Upper lobe of left lung (tissue), 6 donors: ENCODE results near the gene PARVG. TPM values are rescaled to one million over a fixed set of nuclear protein-coding genes. Genes with fewer than 3 reads are reported as not detected.
"Not testable (repeated sequence)": the region's sequence is repeated elsewhere in the genome, so short reads cannot be mapped to it uniquely, and the experiment has no call there.

ENCODE experiments used
- ATAC-seq, 2 donors: fragments of 200-7000 bp; cut with Tn5 transposase; one replicate each; pipeline ENCODE4 v1.9.1; 2022; ENCODE audit warnings: mild to moderate bottlenecking in 2 of 2, moderate library complexity in 2 of 2; ENCODE audit not compliant: low FRiP score in 2 of 2
- DNase-seq, 2 donors: peaks; one replicate each; pipeline ENCODE4 v3.0.0-alpha.2; 2019 to 2020
- H3K27ac ChIP-seq, 4 donors: fragments of 200-600 bp; sonication (generic); one replicate each; pipeline ENCODE4 v1.5.1; 2016 to 2019
- H3K27me3 ChIP-seq, 4 donors: fragments of 200-600 bp; sonication (generic); one replicate each; pipeline ENCODE4 v1.5.1; 2017 to 2019
- H3K36me3 ChIP-seq, 4 donors: fragments of 200-600 bp; sonication (generic); one replicate each; pipeline ENCODE4 v1.5.1; 2016 to 2019
- H3K4me1 ChIP-seq, 4 donors: fragments of 200-600 bp; sonication (generic); one replicate each; pipeline ENCODE4 v1.5.1; 2018 to 2019
- H3K4me3 ChIP-seq, 4 donors: fragments of 200-600 bp; sonication (generic); one replicate each; pipeline ENCODE4 v1.5.1; 2017 to 2019; ENCODE audit warnings: mild to moderate bottlenecking in 2 of 4, moderate library complexity in 1 of 4
- H3K9me3 ChIP-seq, 4 donors: fragments of 200-600 bp; sonication (generic); one replicate each; pipeline ENCODE4 v1.5.1; 2018 to 2019
- CTCF ChIP-seq, 6 experiments: fragments of 450-650 bp in 4 of 6; fragments of 200-600 bp in 2 of 6; sonication (generic) in 2 of 6; IDR thresholded peaks; one replicate each; pipeline ENCODE4 v1.5.1; 2016 to 2019; ENCODE audit warnings: antibody characterized with exemption in 6 of 6
- EP300 ChIP-seq, 4 donors: sonication (generic); formaldehyde crosslinking; IDR thresholded peaks; one replicate each; pipeline ENCODE4 v1.5.1; 2017; ENCODE audit warnings: antibody characterized with exemption in 4 of 4, control low read depth in 2 of 4
- POLR2A ChIP-seq, 4 donors: fragments of 450-650 bp; IDR thresholded peaks; one replicate each; pipeline ENCODE4 v1.5.1; 2016 to 2017; ENCODE audit warnings: antibody characterized with exemption in 4 of 4, mild to moderate bottlenecking in 2 of 4
- POLR2AphosphoS5 ChIP-seq, 2 donors: sonication (generic); formaldehyde crosslinking; IDR thresholded peaks; one replicate each; pipeline ENCODE4 v1.5.1; 2017; ENCODE audit warnings: antibody characterized with exemption in 2 of 2
- WGBS, 2 donors: methylation state at CpG; one replicate each; pipeline ENCODE4 v1.1.5; 2017 to 2018; 5-methylcytosine and 5-hydroxymethylcytosine counted together
- total RNA-seq, 6 donors: library from RNA; depleted of rRNA in 4 of 6; stranded (reverse); fragments of >200 nt in 4 of 6; gene quantifications; one replicate each; pipeline versions ENCODE4 v1.1.0 to v1.2.1, GENCODE V29; 2016 to 2021
- donor health status: DM: no; HTN: no; CAD: no; lungs with moderate emphysema.
- donor health status: DM: no; HTN: yes; CAD: no; lungs with severe emphysema.

PARVG gene
- total RNA-seq, 6 donors from 2014 or later = 42.4 to 315 (median 82.4) TPM

DNA sequence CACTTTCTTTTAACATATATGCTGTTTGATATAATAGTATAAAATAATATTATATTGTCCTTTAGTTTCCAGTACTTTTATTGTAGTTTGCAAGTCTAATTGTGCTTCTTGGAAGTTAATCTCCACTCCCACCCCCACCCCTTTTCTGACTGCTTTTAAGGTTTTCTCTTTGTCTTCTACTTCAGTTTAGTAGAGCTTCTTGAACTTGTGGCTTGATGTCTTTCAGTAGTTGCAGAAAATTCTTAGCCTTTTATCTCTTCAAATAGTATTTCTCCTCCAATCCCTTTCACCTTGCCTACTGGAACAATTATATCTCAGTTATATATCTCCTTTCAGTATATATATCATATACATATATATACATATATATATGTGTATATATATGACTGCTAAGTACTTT is 56.6 kb downstream of the PARVG start:
- no peaks in the 10 kb centered on the region for H3K9me3 ChIP-seq
- TF ChIP-seq CTCF (IDR thresholded peaks at IDR 0.05) (no peak), POLR2AphosphoS5 (IDR thresholded peaks at IDR 0.05) (no peak), POLR2A (IDR thresholded peaks at IDR 0.05) (no peak), EP300 (IDR thresholded peaks at IDR 0.05) (no peak)
- H3K27ac ChIP-seq = no peak overlapping the region
- DNase-seq (no peak), ATAC-seq (no peak)
- no peak overlapping the region for H3K4me3 ChIP-seq
- H3K27me3 ChIP-seq = no peaks in the 10 kb centered on the region
- H3K36me3 ChIP-seq = no peaks in the 10 kb centered on the region
- H3K4me1 ChIP-seq = no peaks in the 10 kb centered on the region

GRCh38 chr22:44241121-44241520 is 60.4 kb downstream of the PARVG start:
- H3K4me1 ChIP-seq, H3K27ac ChIP-seq, H3K27me3 ChIP-seq, ATAC-seq, H3K36me3 ChIP-seq, H3K9me3 ChIP-seq, DNase-seq, H3K4me3 ChIP-seq: not testable (repeated sequence)
- 89 to 91% methylated on average over 3 of the region's 3 CpGs for WGBS, 2 donors

- whole genome bisulfite sequencing, 2 donors = 79 to 80% methylated on average over 11 to 17 of the region's 17 CpGs
- H3K27me3 ChIP-seq = no peaks in the 10 kb centered on the region
These were observed 62.4 kb downstream of the PARVG start for GRCh38 chr22:44242946-44243724.

GRCh38 chr22:44243761-44244160 is 63.0 kb downstream of the PARVG start:
- Histone ChIP-seq H3K4me3 (no peak overlapping the region), H3K4me1 (no peaks in the 10 kb centered on the region), H3K27me3 (no peaks in the 10 kb centered on the region), H3K27ac (no peak overlapping the region), H3K36me3 (no peaks in the 10 kb centered on the region), H3K9me3 (peaks cover 0 to 3% (median 0%) of the 10 kb centered on the region in 4 donors)
- DNase-seq (no peak), ATAC-seq (no peak)
- no peak for TF ChIP-seq POLR2A (IDR thresholded peaks at IDR 0.05)
- no peak for TF ChIP-seq CTCF (IDR thresholded peaks at IDR 0.05)
- TF ChIP-seq EP300 (IDR thresholded peaks at IDR 0.05) = no peak
- no peak for TF ChIP-seq POLR2AphosphoS5 (IDR thresholded peaks at IDR 0.05)
- 80 to 81% methylated on average over 8 of the region's 8 CpGs for WGBS, 2 donors

More at GRCh38 chr22:44242946-44243724, 62.4 kb downstream of the PARVG start:
- H3K27ac ChIP-seq = no peak overlapping the region
- no peaks in the 10 kb centered on the region for H3K9me3 ChIP-seq
- H3K4me1 ChIP-seq = no peaks in the 10 kb centered on the region
- H3K36me3 ChIP-seq = no peaks in the 10 kb centered on the region
- ATAC-seq (no peak), DNase-seq (no peak)
- no peak overlapping the region for H3K4me3 ChIP-seq
- TF ChIP-seq POLR2AphosphoS5 (IDR thresholded peaks at IDR 0.05) = no peak
- no peak for TF ChIP-seq EP300 (IDR thresholded peaks at IDR 0.05)
- no peak for TF ChIP-seq POLR2A (IDR thresholded peaks at IDR 0.05)
- no peak for TF ChIP-seq CTCF (IDR thresholded peaks at IDR 0.05)

- no peak for ATAC-seq
- H3K4me3 ChIP-seq = no peak overlapping the region
- H3K9me3 ChIP-seq = peaks cover 0 to 7% (median under 1%) of the 10 kb centered on the region in 4 donors
- DNase-seq = no peak
- no peak for TF ChIP-seq POLR2AphosphoS5 (IDR thresholded peaks at IDR 0.05)
- TF ChIP-seq CTCF (IDR thresholded peaks at IDR 0.05) = no peak
- TF ChIP-seq EP300 (IDR thresholded peaks at IDR 0.05) = no peak
- TF ChIP-seq POLR2A (IDR thresholded peaks at IDR 0.05) = no peak
- H3K4me1 ChIP-seq = no peaks in the 10 kb centered on the region
- no peaks in the 10 kb centered on the region for H3K27me3 ChIP-seq
- no peak overlapping the region for H3K27ac ChIP-seq
- H3K36me3 ChIP-seq = no peaks in the 10 kb centered on the region
- WGBS, 2 donors = 84 to 89% methylated on average over 8 to 9 of the region's 9 CpGs
These were observed 63.6 kb downstream of the PARVG start for GRCh38 chr22:44244265-44244822.
